Measurements from ENCODE around the gene ENTREP3.

Gene ENTREP3

DNA sequence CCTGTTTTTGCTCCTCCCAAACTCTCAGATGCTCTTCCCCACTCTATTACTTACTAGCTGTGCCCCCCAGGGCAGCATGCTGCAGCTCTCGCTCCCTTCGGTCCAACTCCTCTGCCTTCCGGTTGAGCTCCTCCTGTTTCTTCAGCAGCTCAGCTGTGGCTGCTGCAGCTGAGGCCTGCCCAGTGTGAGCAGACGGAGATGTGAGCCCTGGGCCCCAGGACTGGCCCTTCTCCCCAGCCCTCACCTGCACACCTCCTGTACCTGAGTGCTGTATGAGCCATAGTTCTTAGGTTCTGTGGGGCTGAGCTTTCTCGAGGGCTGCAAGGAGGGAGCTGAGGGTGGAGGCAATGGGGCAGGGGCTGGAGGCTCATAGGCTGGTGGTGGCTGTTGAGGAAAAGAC lies 5.0 kb upstream of the ENTREP3 start:
- Histone ChIP-seq H3K27ac (replicated peaks) (no peak overlapping the region), H3K4me3 (replicated peaks; ENCODE audit: insufficient read depth, low read length) (no peak overlapping the region), H3K27me3 (ENCODE audit: insufficient read depth, poor library complexity, severe bottlenecking) (no peaks in the 10 kb centered on the region)
- no peak for DNase-seq (ENCODE audit: low read depth in 1 of 2, low spot score in 1 of 2)
- TF ChIP-seq, protein P1, sequence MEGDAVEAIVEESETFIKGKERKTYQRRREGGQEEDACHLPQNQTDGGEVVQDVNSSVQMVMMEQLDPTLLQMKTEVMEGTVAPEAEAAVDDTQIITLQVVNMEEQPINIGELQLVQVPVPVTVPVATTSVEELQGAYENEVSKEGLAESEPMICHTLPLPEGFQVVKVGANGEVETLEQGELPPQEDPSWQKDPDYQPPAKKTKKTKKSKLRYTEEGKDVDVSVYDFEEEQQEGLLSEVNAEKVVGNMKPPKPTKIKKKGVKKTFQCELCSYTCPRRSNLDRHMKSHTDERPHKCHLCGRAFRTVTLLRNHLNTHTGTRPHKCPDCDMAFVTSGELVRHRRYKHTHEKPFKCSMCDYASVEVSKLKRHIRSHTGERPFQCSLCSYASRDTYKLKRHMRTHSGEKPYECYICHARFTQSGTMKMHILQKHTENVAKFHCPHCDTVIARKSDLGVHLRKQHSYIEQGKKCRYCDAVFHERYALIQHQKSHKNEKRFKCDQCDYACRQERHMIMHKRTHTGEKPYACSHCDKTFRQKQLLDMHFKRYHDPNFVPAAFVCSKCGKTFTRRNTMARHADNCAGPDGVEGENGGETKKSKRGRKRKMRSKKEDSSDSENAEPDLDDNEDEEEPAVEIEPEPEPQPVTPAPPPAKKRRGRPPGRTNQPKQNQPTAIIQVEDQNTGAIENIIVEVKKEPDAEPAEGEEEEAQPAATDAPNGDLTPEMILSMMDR (IDR thresholded peaks at IDR 0.05; ENCODE audit: insufficient read depth, low read length): no peak
- TF ChIP-seq SPI1 (IDR thresholded peaks at IDR 0.05; ENCODE audit: borderline replicate concordance, low read depth) (no peak), GABPA (IDR thresholded peaks at IDR 0.05; ENCODE audit: low read depth) (no peak), POLR2AphosphoS5 (IDR thresholded peaks at IDR 0.05; ENCODE audit: low read depth) (no peak), REST (IDR thresholded peaks at IDR 0.05; ENCODE audit: insufficient replicate concordance, low read depth) (no peak)

DNA sequence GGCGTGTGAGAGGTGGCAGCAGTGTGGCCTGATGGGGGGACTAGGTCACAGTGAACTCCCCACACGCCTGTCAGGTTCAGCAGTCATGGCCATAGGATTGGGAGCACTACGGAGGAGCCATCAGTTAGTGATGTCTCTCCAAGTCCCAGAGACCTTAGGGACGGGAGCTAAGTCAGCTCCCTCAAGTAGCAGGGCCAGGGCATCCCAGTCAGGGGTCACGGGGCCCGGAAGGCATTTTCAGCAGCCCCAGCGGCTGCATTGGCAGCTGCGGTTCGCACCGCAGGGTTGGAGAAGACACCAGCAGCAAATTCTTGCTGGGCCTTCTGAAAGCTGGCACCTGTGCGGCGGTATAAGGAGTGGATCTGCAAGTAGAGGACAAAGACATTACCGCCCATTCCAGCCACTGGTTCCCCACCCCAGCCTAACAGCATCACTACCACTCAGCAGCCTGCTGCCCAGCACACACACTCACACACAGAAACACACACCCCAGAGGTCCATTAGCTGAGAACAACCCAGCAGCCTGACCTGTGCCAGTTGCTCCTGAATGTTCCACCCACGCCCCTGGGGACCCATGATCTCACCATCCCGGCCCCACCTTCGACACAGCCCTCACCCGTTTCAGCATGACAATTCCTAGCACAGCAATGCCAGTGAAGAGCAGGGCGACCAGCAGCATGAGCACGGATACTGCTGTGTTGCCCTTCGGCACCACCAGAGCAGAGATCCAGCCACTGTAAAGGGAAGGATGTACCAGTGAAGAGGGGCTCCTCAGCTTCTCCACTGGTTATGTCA lies 972 bp upstream of the ENTREP3 start:
- H3K4me3 ChIP-seq (replicated peaks; ENCODE audit: insufficient read depth, low read length): no peak overlapping the region
- TF ChIP-seq REST (IDR thresholded peaks at IDR 0.05; ENCODE audit: insufficient replicate concordance, low read depth) (no peak), SPI1 (IDR thresholded peaks at IDR 0.05; ENCODE audit: borderline replicate concordance, low read depth) (no peak), GABPA (IDR thresholded peaks at IDR 0.05; ENCODE audit: low read depth) (no peak), POLR2AphosphoS5 (IDR thresholded peaks at IDR 0.05; ENCODE audit: low read depth) (no peak)
- TF ChIP-seq, protein P1 (IDR thresholded peaks at IDR 0.05; ENCODE audit: insufficient read depth, low read length): no peak
- no peak for DNase-seq (ENCODE audit: low read depth in 1 of 2, low spot score in 1 of 2)
- no peak overlapping the region for H3K27ac ChIP-seq (replicated peaks)
- H3K27me3 ChIP-seq (ENCODE audit: insufficient read depth, poor library complexity, severe bottlenecking): no peaks in the 10 kb centered on the region

GRCh38 chr1:155254714-155255242 lies 505 bp downstream of the ENTREP3 start:
- DNase-seq (ENCODE audit: low read depth in 1 of 2, low spot score in 1 of 2): no peak
- Histone ChIP-seq H3K27me3 (ENCODE audit: insufficient read depth, poor library complexity, severe bottlenecking) (no peaks in the 10 kb centered on the region), H3K27ac (replicated peaks) (peak overlapping the region; percentile 48), H3K4me3 (replicated peaks; ENCODE audit: insufficient read depth, low read length) (peak overlapping the region; percentile 80)
- no peak for TF ChIP-seq SPI1 (IDR thresholded peaks at IDR 0.05; ENCODE audit: borderline replicate concordance, low read depth)
- TF ChIP-seq, protein P1 (IDR thresholded peaks at IDR 0.05; ENCODE audit: insufficient read depth, low read length): no peak
- TF ChIP-seq POLR2AphosphoS5 (IDR thresholded peaks at IDR 0.05; ENCODE audit: low read depth): no peak
- no peak for TF ChIP-seq GABPA (IDR thresholded peaks at IDR 0.05; ENCODE audit: low read depth)
- TF ChIP-seq REST (IDR thresholded peaks at IDR 0.05; ENCODE audit: insufficient replicate concordance, low read depth): no peak
